Keratinocyte (primary cell): Measurements from ENCODE around the gene TRDN. TPM values are rescaled to one million over a fixed set of nuclear protein-coding genes. Genes with fewer than 3 reads are reported as not detected.

Source experiments
- DNase-seq: peaks from one replicate; pipeline ENCODE4 v3.0.0-alpha.2; 2011; ENCODE audit warnings: low read depth, missing footprints, low spot score
- FAIRE-seq: peaks from 2 replicates; lab custom pipeline; 2011; peaks lifted over from hg19 to GRCh38; lab: Jason Lieb, UNC
- H2AFZ ChIP-seq: 2 replicates; pipeline ENCODE4 v1.6.0; 2012; ENCODE audit warnings: low read length, control low read depth, inconsistent platforms; ENCODE audit not compliant: control insufficient read depth
- H3K27ac ChIP-seq: 2 replicates; pipeline ENCODE4 v1.5.1; 2011; ENCODE audit warnings: low read length; ENCODE audit not compliant: control insufficient read depth, insufficient read depth
- H3K27me3 ChIP-seq: 3 replicates; pipeline ENCODE4 v1.6.0; 2011; ENCODE audit warnings: low read length; ENCODE audit not compliant: control insufficient read depth, insufficient read depth; ENCODE audit errors: extremely low read depth
- H3K36me3 ChIP-seq, 2 experiments: 2 replicates in 1 of 2; 3 replicates in 1 of 2; pipeline ENCODE4 v1.5.1; 2011; ENCODE audit warnings: low read length in 2 of 2, mild to moderate bottlenecking in 1 of 2; ENCODE audit not compliant: control insufficient read depth in 2 of 2, insufficient read depth in 2 of 2; ENCODE audit errors: extremely low read depth in 1 of 2
- H3K4me1 ChIP-seq: 3 replicates; pipeline ENCODE4 v1.5.1; 2011; ENCODE audit warnings: low read length; ENCODE audit not compliant: control insufficient read depth, insufficient read depth; ENCODE audit errors: extremely low read depth
- H3K4me2 ChIP-seq: 3 replicates; pipeline ENCODE4 v1.6.0; 2011; ENCODE audit warnings: low read depth, low read length; ENCODE audit not compliant: control insufficient read depth, insufficient read depth; ENCODE audit errors: extremely low read depth
- H3K4me3 ChIP-seq, 3 experiments: fragments of 200-600 bp in 1 of 3; sonication (generic) in 1 of 3; 2 replicates in 2 of 3; 3 replicates in 1 of 3; pipeline ENCODE4 v1.5.1; 2011 to 2016; ENCODE audit warnings: low read length in 3 of 3, mild to moderate bottlenecking in 3 of 3, control low read depth in 2 of 3, inconsistent platforms in 1 of 3, low read depth in 1 of 3, mixed read lengths in 1 of 3, mixed run types in 1 of 3, moderate library complexity in 1 of 3; ENCODE audit not compliant: control insufficient read depth in 2 of 3, insufficient read depth in 2 of 3; ENCODE audit errors: extremely low read depth in 1 of 3
- H3K79me2 ChIP-seq: 2 replicates; pipeline ENCODE4 v1.6.0; 2012; ENCODE audit warnings: low read length; ENCODE audit not compliant: control insufficient read depth, insufficient read depth
- H3K9ac ChIP-seq: 3 replicates; pipeline ENCODE4 v1.6.0; 2011; ENCODE audit warnings: low read length; ENCODE audit not compliant: control insufficient read depth, insufficient read depth; ENCODE audit errors: extremely low read depth
- H3K9me1 ChIP-seq: 3 replicates; pipeline ENCODE4 v1.6.0; 2011; ENCODE audit warnings: low read length; ENCODE audit not compliant: control insufficient read depth, insufficient read depth; ENCODE audit errors: extremely low read depth
- H3K9me3 ChIP-seq: 2 replicates; pipeline ENCODE4 v1.5.1; 2012; ENCODE audit warnings: low read depth, low read length; ENCODE audit not compliant: control insufficient read depth
- H4K20me1 ChIP-seq: 3 replicates; pipeline ENCODE4 v1.6.0; 2011; ENCODE audit warnings: low read length; ENCODE audit not compliant: control insufficient read depth, insufficient read depth; ENCODE audit errors: extremely low read depth
- CTCF ChIP-seq, 3 experiments: IDR thresholded peaks in 1 of 3; conservative IDR thresholded peaks in 1 of 3; optimal IDR thresholded peaks in 1 of 3; 2 replicates in 2 of 3; 3 replicates in 1 of 3; pipeline versions ENCODE3 to v1.5.1; 2011; ENCODE audit warnings: low read length in 3 of 3, mild to moderate bottlenecking in 3 of 3, moderate library complexity in 2 of 3, control low read depth in 1 of 3, inconsistent platforms in 1 of 3; ENCODE audit not compliant: insufficient read depth in 2 of 3; ENCODE audit errors: extremely low read depth in 1 of 3
- EZH2 ChIP-seq: IDR thresholded peaks from one replicate; pipeline ENCODE4 v1.6.1; 2012; ENCODE audit warnings: inconsistent platforms, mild to moderate bottlenecking, low read length, moderate library complexity
- dilution Hi-C: fragments of 300-500 bp; cut with MboI; formaldehyde crosslinking; loops from one replicate; pipeline ENCODE4 v1.7.0; 2020; ENCODE audit warnings: low sequenced_read_pairs; ENCODE audit not compliant: extremely low pct_ligation_motif_present
- polyA plus RNA-seq, 5 experiments: library from polyadenylated mRNA; depleted of rRNA in 3 of 5; stranded (reverse) in 3 of 5; stranded (forward) in 1 of 5; unstranded in 1 of 5; fragments of >200 nt; gene quantifications; 1 replicate in 1 of 5; 2 replicates in 3 of 5; 3 replicates in 1 of 5; pipeline versions ENCODE4 v1.2.1 to v1.2.3, GENCODE V29; 2011 to 2012; ENCODE audit warnings: missing spikeins in 2 of 5, low read depth in 1 of 5, low replicate concordance in 1 of 5

TRDN gene
- polyA plus RNA-seq, 1 donor (not counting 4 experiments of a cell fraction or from before 2014, with no cell fraction given), result not detected

- no peaks in the 10 kb centered on the region for H3K9me3 ChIP-seq
- FAIRE-seq, result no peak
- no peaks in the 10 kb centered on the region for H3K36me3 ChIP-seq
- H3K27me3 ChIP-seq, result no peaks in the 10 kb centered on the region
- H2AFZ ChIP-seq, result no peak overlapping the region
- dilution Hi-C loops, result no loop called here
- no peak overlapping the region for H3K4me3 ChIP-seq
- H3K27ac ChIP-seq, result no peak overlapping the region
- no peaks in the 10 kb centered on the region for H4K20me1 ChIP-seq
- no peaks in the 10 kb centered on the region for H3K4me1 ChIP-seq
- H3K4me2 ChIP-seq, result no peak overlapping the region
- DNase-seq, result no peak
- no peak overlapping the region for H3K9ac ChIP-seq
- H3K79me2 ChIP-seq, result no peaks in the 10 kb centered on the region
- no peaks in the 10 kb centered on the region for H3K9me1 ChIP-seq
- TF ChIP-seq EZH2, result no peak
- TF ChIP-seq CTCF (optimal IDR thresholded peaks at IDR 0.05 in 1 of 3, IDR thresholded peaks at IDR 0.05 in 1 of 3, conservative IDR thresholded peaks at IDR 0.05 in 1 of 3; ENCODE audit: extremely low read depth in 1 of 3, insufficient read depth in 2 of 3, low read length in 3 of 3), result no peak
Measured at GRCh38 chr6:123507582-123507981, 129.2 kb downstream of the TRDN start.

GRCh38 chr6:123503619-123504018, 133.1 kb downstream of the TRDN start:
- dilution Hi-C loops, result no loop called here
- no peak for FAIRE-seq
- no peak overlapping the region for H2AFZ ChIP-seq

More at GRCh38 chr6:123503619-123504018, 133.1 kb downstream of the TRDN start:
- Histone ChIP-seq H3K9me3 (no peaks in the 10 kb centered on the region), H3K4me3 (no peak overlapping the region), H3K9ac (no peak overlapping the region), H4K20me1 (no peaks in the 10 kb centered on the region), H3K9me1 (no peaks in the 10 kb centered on the region), H3K4me1 (no peaks in the 10 kb centered on the region), H3K27ac (no peak overlapping the region), H3K79me2 (no peaks in the 10 kb centered on the region), H3K36me3 (no peaks in the 10 kb centered on the region), H3K27me3 (no peaks in the 10 kb centered on the region), H3K4me2 (no peak overlapping the region)
- no peak for TF ChIP-seq EZH2
- no peak for TF ChIP-seq CTCF (optimal IDR thresholded peaks at IDR 0.05 in 1 of 3, IDR thresholded peaks at IDR 0.05 in 1 of 3, conservative IDR thresholded peaks at IDR 0.05 in 1 of 3; ENCODE audit: extremely low read depth in 1 of 3, insufficient read depth in 2 of 3, low read length in 3 of 3)
- no peak for DNase-seq
